ENCODE data around the gene SND1. TPM values are rescaled to one million over a fixed set of nuclear protein-coding genes. Genes with fewer than 3 reads are reported as not detected.

SND1 gene
- total RNA-seq, 1 experiment from 2014 or later = 139 TPM

- H3K4me3 ChIP-seq (ENCODE audit: low read length) = no peak overlapping the region
- no peaks in the 10 kb centered on the region for H4K20me1 ChIP-seq (ENCODE audit: low read length)
- peaks cover 18% of the 10 kb centered on the region for H3F3A ChIP-seq (ENCODE audit: low read length, unreplicated experiment)
- H2AFZ ChIP-seq (ENCODE audit: low read length) = no peak overlapping the region
- H3K27ac ChIP-seq (ENCODE audit: low read length) = peak overlapping the region; percentile 96
- no TSS peak for BruUV-seq (replicated peaks)
- ATAC-seq (no peak), DNase-seq (no peak)
- ChIA-PET POLR2A (ENCODE audit: unreplicated experiment) (no interaction called here), CTCF (no interaction called here)
- TF ChIP-seq CTCF (conservative IDR thresholded peaks at IDR 0.05; ENCODE audit: low read depth, low read length) (peak; percentile 67), EZH2phosphoT487 (IDR thresholded peaks at IDR 0.05; ENCODE audit: borderline replicate concordance, low read length) (no peak)
- intact Hi-C loops (cut with micrococcal nuclease) = no loop called here
- H3K27me3 ChIP-seq (ENCODE audit: low read length) = no peaks in the 10 kb centered on the region
- no peaks in the 10 kb centered on the region for H3K9me2 ChIP-seq (replicated peaks; ENCODE audit: low read length)
- peaks cover 47% of the 10 kb centered on the region for H3K4me1 ChIP-seq (ENCODE audit: insufficient read depth, low read length)
- no peak overlapping the region for H3K4me2 ChIP-seq (ENCODE audit: low read length)
- H3K9ac ChIP-seq (ENCODE audit: low read length) = no peak overlapping the region
- no peaks in the 10 kb centered on the region for H3K9me3 ChIP-seq (ENCODE audit: low read length)
- H3K79me2 ChIP-seq (ENCODE audit: low read length) = no peaks in the 10 kb centered on the region
- peaks cover 7% of the 10 kb centered on the region for H3K36me3 ChIP-seq (ENCODE audit: low read depth, low read length)
These were observed 368.2 kb downstream of the SND1 start for GRCh38 chr7:128020159-128020558.

- H3F3A ChIP-seq (ENCODE audit: low read length, unreplicated experiment) = peaks cover 18% of the 10 kb centered on the region
- H3K4me1 ChIP-seq (ENCODE audit: insufficient read depth, low read length) = peaks cover 56% of the 10 kb centered on the region
- TF ChIP-seq EZH2phosphoT487 (IDR thresholded peaks at IDR 0.05; ENCODE audit: borderline replicate concordance, low read length) (no peak), EZH2 (IDR thresholded peaks at IDR 0.05; ENCODE audit: low read length, unreplicated experiment) (no peak), CTCF (conservative IDR thresholded peaks at IDR 0.05; ENCODE audit: low read depth, low read length) (no peak)
- H3K27me3 ChIP-seq (ENCODE audit: low read length) = no peaks in the 10 kb centered on the region
- DNase-seq (peak; percentile 95), ATAC-seq (peak; percentile 83)
- H4K20me1 ChIP-seq (ENCODE audit: low read length) = no peaks in the 10 kb centered on the region
- intact Hi-C loops (cut with micrococcal nuclease) = no loop called here
- peak overlapping the region; percentile 53 for H3K4me2 ChIP-seq (ENCODE audit: low read length)
- H3K36me3 ChIP-seq (ENCODE audit: low read depth, low read length) = peaks cover 7% of the 10 kb centered on the region
- H3K9ac ChIP-seq (ENCODE audit: low read length) = peak overlapping the region; percentile 71
- H3K27ac ChIP-seq (ENCODE audit: low read length) = peak overlapping the region; percentile 96
- H2AFZ ChIP-seq (ENCODE audit: low read length) = no peak overlapping the region
- no peak overlapping the region for H3K4me3 ChIP-seq (ENCODE audit: low read length)
- no TSS peak for BruUV-seq (replicated peaks)
- no peaks in the 10 kb centered on the region for H3K79me2 ChIP-seq (ENCODE audit: low read length)
- CTCF ChIA-PET = interaction anchor here (0.6 to 0.8 kb wide), 2 partner anchors 114 to 313 kb away, joined by 3 to 6 read pairs; no protein-coding TSS in a partner anchor
- POLR2A ChIA-PET (ENCODE audit: unreplicated experiment) = interaction anchor here (0.7 kb wide), 2 partner anchors 69 to 82 kb away, joined by 4 read pairs; no protein-coding TSS in a partner anchor
- H3K9me3 ChIP-seq (ENCODE audit: low read length) = no peaks in the 10 kb centered on the region
- no peaks in the 10 kb centered on the region for H3K9me2 ChIP-seq (replicated peaks; ENCODE audit: low read length)
These were observed 369.4 kb downstream of the SND1 start for GRCh38 chr7:128021366-128021765.

- peaks cover 7% of the 10 kb centered on the region; the same call in 1 of the 2 replicates for H3K36me3 ChIP-seq (ENCODE audit: low read depth, low read length)
- no peaks in the 10 kb centered on the region for H3K9me2 ChIP-seq (replicated peaks; ENCODE audit: low read length)
- H2AFZ ChIP-seq (ENCODE audit: low read length) = no peak overlapping the region
- BruUV-seq (replicated peaks) = no TSS peak
- ATAC-seq = peak; percentile 48
- H3K4me3 ChIP-seq (ENCODE audit: low read length) = no peak overlapping the region; the same call in 1 of the 2 replicates
- no peaks in the 10 kb centered on the region for H3K79me2 ChIP-seq (ENCODE audit: low read length)
- peak; percentile 77 for DNase-seq
- no peaks in the 10 kb centered on the region for H3K27me3 ChIP-seq (ENCODE audit: low read length)
- H3K27ac ChIP-seq (ENCODE audit: low read length) = peak overlapping the region; percentile 96
- POLR2A ChIA-PET (ENCODE audit: unreplicated experiment) = no interaction called here
- CTCF ChIA-PET = no interaction called here
- H3K4me2 ChIP-seq (ENCODE audit: low read length) = peak overlapping the region; percentile 53
- no peak for TF ChIP-seq EZH2 (IDR thresholded peaks at IDR 0.05; ENCODE audit: low read length, unreplicated experiment)
- no peak for TF ChIP-seq CTCF (conservative IDR thresholded peaks at IDR 0.05; ENCODE audit: low read depth, low read length)
- no peak for TF ChIP-seq EZH2phosphoT487 (IDR thresholded peaks at IDR 0.05; ENCODE audit: borderline replicate concordance, low read length)
- intact Hi-C loops (cut with micrococcal nuclease) = no loop called here
- peak overlapping the region; percentile 71 for H3K9ac ChIP-seq (ENCODE audit: low read length)
- no peaks in the 10 kb centered on the region for H4K20me1 ChIP-seq (ENCODE audit: low read length)
- peaks cover 18% of the 10 kb centered on the region for H3F3A ChIP-seq (ENCODE audit: low read length, unreplicated experiment)
- H3K9me3 ChIP-seq (ENCODE audit: low read length) = no peaks in the 10 kb centered on the region
- H3K4me1 ChIP-seq (ENCODE audit: insufficient read depth, low read length) = peaks cover 65% of the 10 kb centered on the region
These were observed 370.9 kb downstream of the SND1 start for GRCh38 chr7:128022631-128023532.

Data from PC-3 (cell line).